Smooth muscle cell (in vitro differentiated cells): ENCODE measurements around the gene UCHL1. TPM values are rescaled to one million over a fixed set of nuclear protein-coding genes. Genes with fewer than 3 reads are reported as not detected.

Experiments
- DNase-seq: peaks from one replicate; lab custom pipeline; 2025; ENCODE audit not compliant: unreplicated experiment; lab: John Stamatoyannopoulos, UW
- H2AFZ ChIP-seq: fragments of 200-600 bp; sonication (generic); 2 replicates; pipeline ENCODE4 v1.6.0; 2016; ENCODE audit warnings: antibody characterized with exemption, low read depth, mild to moderate bottlenecking
- H3F3A ChIP-seq: fragments of 200-600 bp; sonication (generic); 2 replicates; pipeline ENCODE4 v1.6.0; 2017; ENCODE audit warnings: antibody characterized with exemption, low read depth
- H3K27ac ChIP-seq: fragments of 200-600 bp; sonication (generic); 2 replicates; pipeline ENCODE4 v1.5.1; 2016; ENCODE audit warnings: low read depth, mild to moderate bottlenecking
- H3K27me3 ChIP-seq: fragments of 200-600 bp; sonication (generic); 2 replicates; pipeline ENCODE4 v1.6.1; 2016; ENCODE audit warnings: low read depth, mild to moderate bottlenecking
- H3K36me3 ChIP-seq: fragments of 200-600 bp; sonication (generic); 2 replicates; pipeline ENCODE4 v1.5.1; 2016; ENCODE audit warnings: low read depth
- H3K4me1 ChIP-seq: fragments of 200-600 bp; sonication (generic); 2 replicates; pipeline ENCODE4 v1.5.1; 2016; ENCODE audit warnings: low read depth
- H3K4me2 ChIP-seq: fragments of 200-600 bp; sonication (generic); 2 replicates; pipeline ENCODE4 v1.6.0; 2016; ENCODE audit warnings: mild to moderate bottlenecking
- H3K4me3 ChIP-seq: fragments of 200-600 bp; sonication (generic); 2 replicates; pipeline ENCODE4 v1.5.1; 2016; ENCODE audit warnings: mild to moderate bottlenecking
- H3K79me2 ChIP-seq: fragments of 200-600 bp; sonication (generic); 2 replicates; pipeline ENCODE4 v1.6.0; 2016; ENCODE audit warnings: low read depth, mild to moderate bottlenecking
- H3K9ac ChIP-seq: fragments of 200-600 bp; sonication (generic); 2 replicates; pipeline ENCODE4 v1.6.0; 2016; ENCODE audit warnings: low read depth
- H3K9me3 ChIP-seq: fragments of 200-600 bp; sonication (generic); replicated peaks from 2 replicates; pipeline ENCODE4 v1.5.1; 2016; ENCODE audit warnings: low read depth
- H4K20me1 ChIP-seq: fragments of 200-600 bp; sonication (generic); 2 replicates; pipeline ENCODE4 v1.6.0; 2016; ENCODE audit warnings: low read depth
- WGBS: methylation state at CpG from one replicate; pipeline ENCODE4 v1.1.7; 2016; ENCODE audit warnings: low lambda C conversion rate; 5-methylcytosine and 5-hydroxymethylcytosine counted together
- polyA plus RNA-seq: library from polyadenylated mRNA; unstranded; fragments of >200 nt; fragmentation: Nextera tagmentation; extraction: Ambion mirVana; gene quantifications from 2 replicates; pipeline ENCODE4 v1.2.1, GENCODE V29; 2016
- total RNA-seq: library from RNA; depleted of rRNA; stranded (reverse); fragments of >200 nt; gene quantifications from 2 replicates; pipeline ENCODE4 v1.2.3, GENCODE V29; 2014
- TF ChIP-seq, protein P1 (sequence below): fragments of 200-600 bp; sonication (generic); IDR thresholded peaks from 2 replicates; pipeline ENCODE4 v1.5.1; 2017; ENCODE audit warnings: borderline replicate concordance, mild to moderate bottlenecking, antibody characterized with exemption; ENCODE audit not compliant: insufficient read depth, poor library complexity, severe bottlenecking

UCHL1 gene
- total and polyA plus RNA-seq, 2 experiments from 2014 or later = 223 to 330 TPM

DNA sequence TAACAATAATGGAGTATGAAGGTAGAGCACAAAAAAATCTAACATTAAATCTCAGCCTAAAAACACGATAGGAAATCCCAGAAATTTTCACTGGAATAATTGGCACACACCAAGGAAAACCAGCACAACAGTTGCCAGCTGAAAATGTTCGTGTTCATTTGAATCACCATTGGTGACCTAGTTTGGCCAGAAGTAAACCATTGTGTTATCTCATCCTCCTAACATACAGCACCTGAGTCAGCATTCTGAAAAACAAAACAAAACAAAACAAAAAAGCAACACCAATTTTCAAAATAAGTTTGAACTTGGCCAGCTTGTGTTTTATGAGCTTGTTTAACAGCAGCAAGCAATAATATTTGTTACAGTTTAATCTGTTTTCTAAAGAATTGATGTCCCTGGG is 41.1 kb downstream of the UCHL1 start:
- Histone ChIP-seq H3K27ac (no peak overlapping the region), H3F3A (no peaks in the 10 kb centered on the region), H4K20me1 (no peaks in the 10 kb centered on the region), H3K4me1 (no peaks in the 10 kb centered on the region), H2AFZ (no peak overlapping the region), H3K9me3 (no peaks in the 10 kb centered on the region), H3K4me3 (no peak overlapping the region), H3K79me2 (no peaks in the 10 kb centered on the region), H3K36me3 (no peaks in the 10 kb centered on the region), H3K27me3 (no peaks in the 10 kb centered on the region), H3K9ac (no peak overlapping the region), H3K4me2 (no peak overlapping the region)
- DNase-seq = no peak
- WGBS = 63% methylated on average over 2 of the region's 2 CpGs
- TF ChIP-seq, protein P1, sequence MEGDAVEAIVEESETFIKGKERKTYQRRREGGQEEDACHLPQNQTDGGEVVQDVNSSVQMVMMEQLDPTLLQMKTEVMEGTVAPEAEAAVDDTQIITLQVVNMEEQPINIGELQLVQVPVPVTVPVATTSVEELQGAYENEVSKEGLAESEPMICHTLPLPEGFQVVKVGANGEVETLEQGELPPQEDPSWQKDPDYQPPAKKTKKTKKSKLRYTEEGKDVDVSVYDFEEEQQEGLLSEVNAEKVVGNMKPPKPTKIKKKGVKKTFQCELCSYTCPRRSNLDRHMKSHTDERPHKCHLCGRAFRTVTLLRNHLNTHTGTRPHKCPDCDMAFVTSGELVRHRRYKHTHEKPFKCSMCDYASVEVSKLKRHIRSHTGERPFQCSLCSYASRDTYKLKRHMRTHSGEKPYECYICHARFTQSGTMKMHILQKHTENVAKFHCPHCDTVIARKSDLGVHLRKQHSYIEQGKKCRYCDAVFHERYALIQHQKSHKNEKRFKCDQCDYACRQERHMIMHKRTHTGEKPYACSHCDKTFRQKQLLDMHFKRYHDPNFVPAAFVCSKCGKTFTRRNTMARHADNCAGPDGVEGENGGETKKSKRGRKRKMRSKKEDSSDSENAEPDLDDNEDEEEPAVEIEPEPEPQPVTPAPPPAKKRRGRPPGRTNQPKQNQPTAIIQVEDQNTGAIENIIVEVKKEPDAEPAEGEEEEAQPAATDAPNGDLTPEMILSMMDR = no peak

DNA sequence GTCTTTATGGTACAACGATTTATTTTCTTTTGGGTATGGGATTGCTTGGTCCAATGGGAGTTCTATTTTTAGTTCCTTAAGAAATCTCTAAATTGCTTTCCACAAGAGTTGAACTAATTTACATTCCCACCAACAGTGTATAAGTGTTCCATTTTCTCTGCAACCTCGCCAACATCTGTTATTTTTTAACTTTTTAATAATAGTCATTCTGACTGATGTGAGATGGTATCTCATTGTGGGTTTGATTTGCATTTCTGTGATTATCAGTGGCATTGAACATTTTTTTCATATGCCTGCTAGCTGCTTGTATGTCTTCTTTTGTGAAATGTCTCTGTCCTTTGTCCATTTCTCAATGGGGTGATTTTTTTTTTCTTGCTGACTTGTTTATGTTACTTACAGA is 42.8 kb downstream of the UCHL1 start:
- H3K9ac ChIP-seq = no peak overlapping the region

DNA sequence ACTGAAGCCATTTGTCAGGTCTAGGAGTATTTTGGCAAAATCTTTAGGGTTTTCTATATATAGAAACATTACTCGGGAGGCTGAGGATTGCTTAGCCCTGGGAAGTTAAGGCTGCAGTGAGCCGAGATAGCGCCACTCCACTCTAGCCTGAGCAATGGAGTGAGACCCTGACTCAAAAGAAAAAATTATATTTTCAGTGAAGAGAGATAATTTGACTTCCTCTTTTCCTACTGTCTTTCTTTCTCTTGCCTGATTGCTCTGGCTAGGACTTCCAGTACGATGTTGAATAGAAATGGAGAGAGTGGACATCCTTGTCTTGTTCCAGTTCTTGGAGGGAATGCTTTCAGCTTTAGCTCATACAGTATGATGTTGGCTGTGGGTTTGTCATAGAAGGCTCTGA is 44.4 kb downstream of the UCHL1 start:
- Histone ChIP-seq H3K27ac (no peak overlapping the region), H3F3A (no peaks in the 10 kb centered on the region), H3K9ac (no peak overlapping the region), H3K4me2 (no peak overlapping the region), H3K9me3 (no peaks in the 10 kb centered on the region), H3K4me3 (no peak overlapping the region), H4K20me1 (no peaks in the 10 kb centered on the region), H3K4me1 (no peaks in the 10 kb centered on the region), H3K36me3 (no peaks in the 10 kb centered on the region), H3K27me3 (no peaks in the 10 kb centered on the region), H3K79me2 (no peaks in the 10 kb centered on the region), H2AFZ (no peak overlapping the region)
- no peak for DNase-seq
- TF ChIP-seq, protein P1 = no peak
- 85% methylated on average over 4 of the region's 4 CpGs for whole genome bisulfite sequencing

More for the DNA sequence above, 42.8 kb downstream of the UCHL1 start:
- no peaks in the 10 kb centered on the region for H3F3A ChIP-seq
- H3K4me2 ChIP-seq = no peak overlapping the region
- WGBS = 85% methylated on average over 2 of the region's 2 CpGs
- H3K4me1 ChIP-seq = no peaks in the 10 kb centered on the region
- H4K20me1 ChIP-seq = no peaks in the 10 kb centered on the region
- H3K27me3 ChIP-seq = no peaks in the 10 kb centered on the region
- H3K27ac ChIP-seq = no peak overlapping the region
- H2AFZ ChIP-seq = no peak overlapping the region
- DNase-seq = no peak
- H3K79me2 ChIP-seq = no peaks in the 10 kb centered on the region
- H3K9me3 ChIP-seq = no peaks in the 10 kb centered on the region
- H3K36me3 ChIP-seq = no peaks in the 10 kb centered on the region
- H3K4me3 ChIP-seq = no peak overlapping the region
- TF ChIP-seq, protein P1 = no peak

DNA sequence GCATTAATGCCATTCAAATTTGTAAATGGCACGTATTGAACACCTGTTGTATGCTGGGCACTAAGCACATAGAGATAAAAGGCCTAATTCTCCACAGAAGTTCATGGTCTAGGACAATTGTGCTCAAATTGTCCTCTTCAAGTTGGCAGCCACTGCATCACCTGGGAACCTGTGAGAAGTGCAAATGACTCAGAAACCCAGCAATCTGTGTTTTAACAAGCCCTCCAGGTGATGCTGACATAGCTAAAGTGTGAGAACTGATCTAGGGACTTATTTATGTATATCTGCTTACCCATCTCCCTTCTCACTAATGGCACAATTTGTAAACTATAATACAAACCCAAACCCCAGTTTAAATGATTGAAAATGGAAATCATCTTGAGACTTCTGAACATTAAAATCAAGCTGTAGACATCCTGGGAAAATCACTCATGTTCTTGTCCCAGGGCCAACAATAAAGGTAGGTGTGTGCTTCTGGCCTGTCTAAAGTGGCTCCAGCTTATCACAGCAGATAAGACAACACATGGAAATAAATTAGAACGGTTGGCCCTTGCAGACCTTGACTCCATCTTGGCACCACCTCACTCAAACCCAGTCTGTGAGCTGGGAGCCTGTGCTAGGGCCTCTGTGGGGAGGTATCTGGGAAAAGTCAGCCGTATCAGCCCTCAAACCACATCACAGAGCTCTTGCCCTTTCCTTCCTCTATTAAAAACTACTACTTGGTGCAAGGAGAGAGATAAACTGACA is 46.8 kb downstream of the UCHL1 start:
- WGBS = 76% methylated on average over 3 of the region's 3 CpGs
- H3K9me3 ChIP-seq = no peaks in the 10 kb centered on the region
- H3K27me3 ChIP-seq = no peaks in the 10 kb centered on the region
- no peak overlapping the region for H3K4me3 ChIP-seq
- no peaks in the 10 kb centered on the region for H3F3A ChIP-seq
- no peak overlapping the region for H2AFZ ChIP-seq
- H3K4me2 ChIP-seq = no peak overlapping the region
- H4K20me1 ChIP-seq = no peaks in the 10 kb centered on the region
- no peak overlapping the region for H3K9ac ChIP-seq
- H3K27ac ChIP-seq = no peak overlapping the region
- H3K79me2 ChIP-seq = no peaks in the 10 kb centered on the region
- no peaks in the 10 kb centered on the region for H3K36me3 ChIP-seq
- no peaks in the 10 kb centered on the region for H3K4me1 ChIP-seq
- no peak for DNase-seq
- TF ChIP-seq, protein P1 = no peak
